Osteocyte (in vitro differentiated cells): ENCODE results near the gene RAB3C. TPM values are rescaled to one million over a fixed set of nuclear protein-coding genes. Genes with fewer than 3 reads are reported as not detected.
"Not testable (repeated sequence)": the region's sequence is repeated elsewhere in the genome, so short reads cannot be mapped to it uniquely, and the experiment has no call there.

ENCODE experiments used
- DNase-seq: peaks from one replicate; pipeline ENCODE4 v3.0.0; 2021; ENCODE audit warnings: mixed read lengths; ENCODE audit not compliant: unreplicated experiment; ENCODE audit errors: extremely low spot score
- H3K27ac Mint-ChIP-seq: one replicate; pipeline ENCODE4 v1.8.0; 2021; ENCODE audit warnings: mild to moderate bottlenecking, mixed read lengths; ENCODE audit not compliant: unreplicated experiment
- H3K27me3 Mint-ChIP-seq: one replicate; pipeline ENCODE4 v1.8.0; 2021; ENCODE audit warnings: mixed read lengths; ENCODE audit not compliant: unreplicated experiment
- H3K36me3 Mint-ChIP-seq: one replicate; pipeline ENCODE4 v1.8.0; 2021; ENCODE audit warnings: mixed read lengths; ENCODE audit not compliant: unreplicated experiment
- H3K4me1 Mint-ChIP-seq: one replicate; pipeline ENCODE4 v1.8.0; 2021; ENCODE audit warnings: mixed read lengths; ENCODE audit not compliant: unreplicated experiment
- H3K4me3 Mint-ChIP-seq: one replicate; pipeline ENCODE4 v1.8.0; 2021; ENCODE audit warnings: mild to moderate bottlenecking, moderate library complexity, mixed read lengths; ENCODE audit not compliant: unreplicated experiment
- H3K9me3 Mint-ChIP-seq: one replicate; pipeline ENCODE4 v1.8.0; 2021; ENCODE audit warnings: mixed read lengths; ENCODE audit not compliant: unreplicated experiment
- total RNA-seq: library from RNA; stranded (reverse); gene quantifications from 2 replicates; pipeline ENCODE4 v1.2.1, GENCODE V29; 2021
- TF ChIP-seq, protein P1 (sequence below): fragments of 200-600 bp; sonication (generic); IDR thresholded peaks from 2 replicates; pipeline ENCODE4 v1.5.0; 2021; ENCODE audit warnings: antibody characterized with exemption, mild to moderate bottlenecking, moderate library complexity

RAB3C gene
- total RNA-seq, 1 donor from 2014 or later = not detected

DNA sequence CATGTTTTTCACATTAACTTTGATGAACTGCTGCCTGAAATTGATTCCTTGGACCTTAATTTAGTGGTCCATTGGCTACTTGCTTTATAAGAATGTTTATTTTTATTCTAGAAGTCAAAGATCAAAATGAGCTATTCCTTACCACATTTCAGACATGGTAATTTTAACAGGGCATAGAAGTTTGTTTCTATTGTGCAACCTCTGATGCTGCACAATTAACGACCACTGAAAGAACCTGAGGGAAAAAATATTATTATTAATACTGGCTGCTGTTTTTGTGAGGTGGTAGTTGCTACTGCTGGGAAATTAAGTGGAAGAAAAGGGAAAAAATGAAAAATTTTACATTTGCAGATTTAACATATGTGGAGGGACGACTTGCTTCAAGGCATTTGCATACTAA, 37.9 kb upstream of the RAB3C start:
- Mint-ChIP-seq H3K36me3 (no peaks in the 10 kb centered on the region), H3K9me3 (no peaks in the 10 kb centered on the region), H3K4me3 (no peak overlapping the region), H3K4me1 (no peaks in the 10 kb centered on the region), H3K27me3 (peaks cover 3% of the 10 kb centered on the region), H3K27ac (no peak overlapping the region)
- no peak for DNase-seq
- TF ChIP-seq, protein P1, sequence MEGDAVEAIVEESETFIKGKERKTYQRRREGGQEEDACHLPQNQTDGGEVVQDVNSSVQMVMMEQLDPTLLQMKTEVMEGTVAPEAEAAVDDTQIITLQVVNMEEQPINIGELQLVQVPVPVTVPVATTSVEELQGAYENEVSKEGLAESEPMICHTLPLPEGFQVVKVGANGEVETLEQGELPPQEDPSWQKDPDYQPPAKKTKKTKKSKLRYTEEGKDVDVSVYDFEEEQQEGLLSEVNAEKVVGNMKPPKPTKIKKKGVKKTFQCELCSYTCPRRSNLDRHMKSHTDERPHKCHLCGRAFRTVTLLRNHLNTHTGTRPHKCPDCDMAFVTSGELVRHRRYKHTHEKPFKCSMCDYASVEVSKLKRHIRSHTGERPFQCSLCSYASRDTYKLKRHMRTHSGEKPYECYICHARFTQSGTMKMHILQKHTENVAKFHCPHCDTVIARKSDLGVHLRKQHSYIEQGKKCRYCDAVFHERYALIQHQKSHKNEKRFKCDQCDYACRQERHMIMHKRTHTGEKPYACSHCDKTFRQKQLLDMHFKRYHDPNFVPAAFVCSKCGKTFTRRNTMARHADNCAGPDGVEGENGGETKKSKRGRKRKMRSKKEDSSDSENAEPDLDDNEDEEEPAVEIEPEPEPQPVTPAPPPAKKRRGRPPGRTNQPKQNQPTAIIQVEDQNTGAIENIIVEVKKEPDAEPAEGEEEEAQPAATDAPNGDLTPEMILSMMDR = no peak

GRCh38 chr5:58545912-58546311, 37.0 kb upstream of the RAB3C start:
- no peak overlapping the region for H3K4me3 Mint-ChIP-seq
- H3K27me3 Mint-ChIP-seq = peaks cover 10% of the 10 kb centered on the region
- H3K27ac Mint-ChIP-seq = no peak overlapping the region
- DNase-seq = no peak
- TF ChIP-seq, protein P1 = no peak
- H3K4me1 Mint-ChIP-seq = no peaks in the 10 kb centered on the region
- H3K9me3 Mint-ChIP-seq = no peaks in the 10 kb centered on the region
- H3K36me3 Mint-ChIP-seq = no peaks in the 10 kb centered on the region

GRCh38 chr5:58548068-58548467, 34.8 kb upstream of the RAB3C start:
- no peak for DNase-seq
- H3K27me3 Mint-ChIP-seq = peaks cover 12% of the 10 kb centered on the region
- TF ChIP-seq, protein P1 = no peak
- H3K36me3 Mint-ChIP-seq = no peaks in the 10 kb centered on the region
- no peak overlapping the region for H3K27ac Mint-ChIP-seq
- no peak overlapping the region for H3K4me3 Mint-ChIP-seq
- H3K9me3 Mint-ChIP-seq = no peaks in the 10 kb centered on the region
- H3K4me1 Mint-ChIP-seq = no peaks in the 10 kb centered on the region

DNA sequence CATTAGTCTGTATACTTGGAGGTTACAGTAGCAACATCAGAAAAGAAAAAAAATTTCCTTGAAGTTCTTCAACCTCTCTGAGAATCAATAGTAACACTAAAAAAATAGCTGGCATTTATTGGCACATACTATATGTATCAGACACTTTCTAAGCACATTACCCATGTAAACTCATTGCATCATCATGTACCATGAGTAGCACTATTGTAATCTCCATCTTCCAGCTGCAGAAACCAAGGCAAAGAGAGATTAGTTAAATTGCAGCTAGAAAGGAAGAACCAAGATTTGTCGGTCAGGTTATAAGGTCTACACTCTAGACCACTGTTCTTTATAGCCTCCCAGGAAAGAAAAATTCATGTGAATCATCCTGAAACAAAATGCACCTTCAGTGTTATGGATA, 31.4 kb upstream of the RAB3C start:
- peaks cover 9% of the 10 kb centered on the region for H3K27me3 Mint-ChIP-seq
- no peak for DNase-seq
- no peak overlapping the region for H3K4me3 Mint-ChIP-seq
- H3K27ac Mint-ChIP-seq = no peak overlapping the region
- no peaks in the 10 kb centered on the region for H3K9me3 Mint-ChIP-seq
- TF ChIP-seq, protein P1 = no peak
- H3K36me3 Mint-ChIP-seq = no peaks in the 10 kb centered on the region
- H3K4me1 Mint-ChIP-seq = no peaks in the 10 kb centered on the region

DNA sequence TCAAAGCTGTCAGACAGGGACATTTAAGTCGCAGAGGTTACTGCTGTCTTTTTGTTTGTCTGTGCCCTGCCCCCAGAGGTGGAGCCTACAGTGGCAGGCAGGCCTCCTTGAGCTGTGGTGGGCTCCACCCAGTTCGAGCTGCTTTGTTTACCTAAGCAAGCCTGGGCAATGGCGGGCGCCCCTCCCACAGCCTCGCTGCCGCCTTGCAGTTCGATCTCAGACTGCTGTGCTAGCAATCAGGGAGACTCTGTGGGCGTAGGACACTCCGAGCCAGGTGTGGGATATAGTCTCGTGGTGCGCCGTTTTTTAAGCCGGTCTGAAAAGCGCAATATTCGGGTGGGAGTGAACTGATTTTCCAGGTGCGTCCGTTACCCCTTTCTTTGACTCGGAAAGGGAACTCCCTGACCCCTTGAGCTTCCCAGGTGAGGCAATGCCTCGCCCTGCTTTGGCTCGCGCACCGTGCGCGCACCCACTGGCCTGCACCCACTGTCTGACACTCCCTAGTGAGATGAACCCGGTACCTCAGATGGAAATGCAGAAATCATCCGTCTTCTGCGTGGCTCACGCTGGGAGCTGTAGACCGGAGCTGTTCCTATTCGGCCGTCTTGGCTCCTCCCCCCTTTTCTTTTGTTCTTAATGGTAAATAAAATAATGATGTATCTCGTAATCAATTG, 25.1 kb upstream of the RAB3C start:
- not testable (repeated sequence) for H3K36me3 Mint-ChIP-seq, H3K27ac Mint-ChIP-seq, H3K9me3 Mint-ChIP-seq, H3K4me3 Mint-ChIP-seq, H3K27me3 Mint-ChIP-seq, H3K4me1 Mint-ChIP-seq, DNase-seq

GRCh38 chr5:58563016-58563700, 19.7 kb upstream of the RAB3C start:
- H3K36me3 Mint-ChIP-seq, H3K9me3 Mint-ChIP-seq, DNase-seq, H3K4me1 Mint-ChIP-seq, H3K4me3 Mint-ChIP-seq, H3K27ac Mint-ChIP-seq, H3K27me3 Mint-ChIP-seq: not testable (repeated sequence)

- not testable (repeated sequence) for H3K9me3 Mint-ChIP-seq, DNase-seq, H3K4me1 Mint-ChIP-seq, H3K4me3 Mint-ChIP-seq, H3K27me3 Mint-ChIP-seq, H3K36me3 Mint-ChIP-seq, H3K27ac Mint-ChIP-seq
Measured at GRCh38 chr5:58564043-58564832, 18.6 kb upstream of the RAB3C start.
